ENCODE results near the gene FBXW4. TPM values are rescaled to one million over a fixed set of nuclear protein-coding genes. Genes with fewer than 3 reads are reported as not detected.

FBXW4 gene
- total RNA-seq, 1 donor from 2014 or later, result 33.4 TPM

- peaks cover 4% of the 10 kb centered on the region for H3K27me3 Mint-ChIP-seq (ENCODE audit: low read depth)
- no peak for DNase-seq (ENCODE audit: low read depth, low spot score)
- no peak overlapping the region for H3K27ac Mint-ChIP-seq (ENCODE audit: unreplicated experiment)
- TF ChIP-seq CTCF (conservative IDR thresholded peaks at IDR 0.05), result no peak
- peaks cover 13% of the 10 kb centered on the region for H3K4me1 Mint-ChIP-seq
- no peaks in the 10 kb centered on the region for H3K36me3 Mint-ChIP-seq (ENCODE audit: low read depth)
- H3K4me3 Mint-ChIP-seq, result no peak overlapping the region
- H3K9me3 Mint-ChIP-seq, result no peaks in the 10 kb centered on the region
Observed at GRCh38 chr10:101629837-101630632, 64.9 kb downstream of the FBXW4 start.

DNA sequence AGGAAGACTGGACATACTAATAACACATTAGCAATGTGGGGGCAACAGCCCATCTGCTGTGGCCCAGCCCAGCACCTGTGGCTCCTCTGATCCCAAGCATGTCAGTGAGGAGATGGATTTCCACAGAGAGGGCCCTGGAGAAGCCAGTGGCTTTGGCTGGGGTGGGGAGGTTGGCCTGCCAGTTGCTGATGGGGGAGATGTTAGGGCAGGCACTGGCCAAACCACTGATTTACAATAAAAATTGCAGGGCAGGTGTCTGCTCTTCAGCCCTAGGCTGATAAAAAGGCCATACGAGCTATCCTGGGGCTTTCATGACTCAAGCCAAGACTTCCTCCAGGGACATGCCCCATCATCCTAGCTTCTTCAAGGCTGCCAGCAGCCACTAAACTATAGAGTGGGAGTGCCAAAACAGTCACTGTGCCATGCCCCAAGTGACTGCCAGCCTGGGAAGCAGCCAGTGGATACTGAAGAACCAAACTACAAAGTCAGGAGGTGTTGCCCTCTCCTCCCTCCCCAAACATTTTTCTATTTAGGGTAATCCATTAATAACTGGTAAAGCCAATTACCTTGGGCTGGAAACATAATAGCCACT, 69.1 kb downstream of the FBXW4 start:
- TF ChIP-seq CTCF (conservative IDR thresholded peaks at IDR 0.05), result no peak
- Mint-ChIP-seq H3K27ac (ENCODE audit: unreplicated experiment) (no peak overlapping the region), H3K36me3 (ENCODE audit: low read depth) (peaks cover 8% of the 10 kb centered on the region), H3K4me1 (peaks cover 13% of the 10 kb centered on the region), H3K9me3 (no peaks in the 10 kb centered on the region), H3K4me3 (no peak overlapping the region), H3K27me3 (ENCODE audit: low read depth) (peaks cover 7% of the 10 kb centered on the region)
- no peak for DNase-seq (ENCODE audit: low read depth, low spot score)

DNA sequence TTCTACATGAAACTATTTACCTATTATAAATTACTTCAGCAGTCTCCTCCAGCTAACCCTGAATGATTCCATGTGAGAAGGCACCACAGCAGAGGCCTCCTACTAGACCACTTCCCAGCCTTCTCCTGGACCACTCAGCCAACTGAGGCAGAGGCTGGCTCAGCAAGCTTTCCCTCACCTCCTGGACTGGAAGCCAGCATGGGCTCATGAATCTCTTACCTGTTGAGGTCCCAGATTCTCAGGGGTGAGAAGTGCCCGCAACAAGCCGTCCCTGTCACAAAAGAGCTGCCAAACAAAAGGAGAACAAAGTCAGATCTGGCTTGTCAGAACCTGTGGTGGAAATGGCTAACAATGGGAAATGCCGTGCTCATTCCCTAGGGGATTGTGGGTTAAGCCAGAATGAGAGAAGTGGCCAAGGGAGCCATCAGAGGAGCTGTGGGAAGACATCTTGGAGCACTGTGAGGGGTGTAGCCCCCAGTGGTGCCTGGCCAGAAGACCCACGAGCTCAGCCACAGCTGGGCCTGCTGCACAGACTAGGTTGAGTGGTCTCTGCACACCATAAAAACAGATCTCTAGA, 70.4 kb downstream of the FBXW4 start:
- peaks cover 2% of the 10 kb centered on the region for H3K4me1 Mint-ChIP-seq
- H3K27me3 Mint-ChIP-seq (ENCODE audit: low read depth), result peaks cover 10% of the 10 kb centered on the region
- H3K9me3 Mint-ChIP-seq, result no peaks in the 10 kb centered on the region
- peaks cover 8% of the 10 kb centered on the region for H3K36me3 Mint-ChIP-seq (ENCODE audit: low read depth)
- H3K4me3 Mint-ChIP-seq, result no peak overlapping the region
- no peak overlapping the region for H3K27ac Mint-ChIP-seq (ENCODE audit: unreplicated experiment)
- no peak for DNase-seq (ENCODE audit: low read depth, low spot score)
- TF ChIP-seq CTCF (conservative IDR thresholded peaks at IDR 0.05), result no peak

DNA sequence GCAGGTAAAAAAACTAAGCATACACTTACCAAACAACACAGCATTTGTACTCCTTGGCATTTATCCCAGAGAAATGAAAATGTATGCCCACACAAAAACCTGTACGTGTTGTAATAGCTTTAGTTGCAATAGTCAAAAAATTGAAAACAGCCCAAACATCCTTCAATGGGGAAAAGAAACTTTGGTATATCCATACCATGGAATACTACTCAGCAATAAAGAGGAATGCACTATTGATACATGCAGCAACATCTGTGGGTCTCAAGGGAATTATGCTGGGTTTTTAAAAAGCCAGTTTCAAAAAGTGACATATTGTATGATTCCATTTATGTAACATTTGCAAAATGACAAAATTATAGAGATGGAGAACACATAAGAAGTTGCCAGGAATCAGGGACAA, 71.4 kb downstream of the FBXW4 start:
- H3K9me3 Mint-ChIP-seq, result no peaks in the 10 kb centered on the region
- DNase-seq (ENCODE audit: low read depth, low spot score), result no peak
- no peak overlapping the region for H3K4me3 Mint-ChIP-seq
- H3K27ac Mint-ChIP-seq (ENCODE audit: unreplicated experiment), result no peak overlapping the region
- TF ChIP-seq CTCF (conservative IDR thresholded peaks at IDR 0.05), result no peak
- H3K4me1 Mint-ChIP-seq, result no peaks in the 10 kb centered on the region
- H3K36me3 Mint-ChIP-seq (ENCODE audit: low read depth), result peaks cover 8% of the 10 kb centered on the region
- peaks cover 10% of the 10 kb centered on the region for H3K27me3 Mint-ChIP-seq (ENCODE audit: low read depth)

- H3K27me3 Mint-ChIP-seq (ENCODE audit: low read depth), result peaks cover 14% of the 10 kb centered on the region
- TF ChIP-seq CTCF (conservative IDR thresholded peaks at IDR 0.05), result no peak
- H3K36me3 Mint-ChIP-seq (ENCODE audit: low read depth), result peaks cover 8% of the 10 kb centered on the region
- H3K27ac Mint-ChIP-seq (ENCODE audit: unreplicated experiment), result no peak overlapping the region
- no peak overlapping the region for H3K4me3 Mint-ChIP-seq
- H3K9me3 Mint-ChIP-seq, result no peaks in the 10 kb centered on the region
- DNase-seq (ENCODE audit: low read depth, low spot score), result no peak
- peaks cover 11% of the 10 kb centered on the region for H3K4me1 Mint-ChIP-seq
Observed at GRCh38 chr10:101619983-101620382, 75.0 kb downstream of the FBXW4 start.
